ENCODE measurements around the gene PADI1. TPM values are rescaled to one million over a fixed set of nuclear protein-coding genes. Genes with fewer than 3 reads are reported as not detected.

PADI1 gene
- total RNA-seq, 1 donor from 2014 or later, result 1.5 TPM

DNA sequence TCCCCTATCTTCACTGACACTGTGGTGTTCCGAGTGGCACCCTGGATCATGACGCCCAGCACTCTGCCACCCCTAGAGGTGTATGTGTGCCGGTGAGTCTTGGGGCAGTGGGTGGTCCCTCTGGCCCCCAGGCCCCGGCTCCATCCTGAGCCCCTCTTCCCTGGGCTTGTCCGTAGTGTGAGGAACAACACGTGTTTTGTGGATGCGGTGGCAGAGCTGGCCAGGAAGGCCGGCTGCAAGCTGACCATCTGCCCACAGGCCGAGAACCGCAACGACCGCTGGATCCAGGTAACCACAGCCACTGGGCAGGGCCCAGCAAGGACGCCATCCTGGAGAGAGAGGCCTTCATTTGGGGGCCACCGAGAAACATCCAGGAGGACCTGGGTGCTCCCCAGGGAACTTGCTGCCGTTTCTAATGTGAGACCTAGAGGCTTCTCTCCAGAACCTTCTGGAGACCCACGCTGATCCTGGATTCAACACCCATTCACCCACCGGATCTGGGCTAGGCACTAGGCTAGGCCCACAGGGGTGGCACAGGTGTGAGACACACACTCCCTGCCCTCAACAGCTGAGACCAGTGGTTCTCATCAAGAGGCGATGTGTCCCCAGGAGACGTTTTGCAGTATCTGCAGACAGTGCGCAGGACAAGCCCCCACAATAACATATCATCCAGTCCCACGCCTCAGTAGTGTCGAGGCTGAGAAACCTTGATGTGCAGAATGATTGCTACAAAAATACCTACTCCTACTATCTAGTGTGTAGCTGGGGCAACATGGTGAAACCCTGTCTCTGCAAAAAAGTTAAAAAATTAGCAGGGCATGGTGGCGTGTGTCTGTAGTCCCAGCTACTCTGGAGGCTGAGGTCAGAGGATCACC lies 66.2 kb downstream of the PADI1 start:
- DNase-seq (ENCODE audit: low read depth), result no peak

- DNase-seq (ENCODE audit: low read depth), result no peak
These were observed 67.1 kb downstream of the PADI1 start for GRCh38 chr1:17272066-17272465.

DNA sequence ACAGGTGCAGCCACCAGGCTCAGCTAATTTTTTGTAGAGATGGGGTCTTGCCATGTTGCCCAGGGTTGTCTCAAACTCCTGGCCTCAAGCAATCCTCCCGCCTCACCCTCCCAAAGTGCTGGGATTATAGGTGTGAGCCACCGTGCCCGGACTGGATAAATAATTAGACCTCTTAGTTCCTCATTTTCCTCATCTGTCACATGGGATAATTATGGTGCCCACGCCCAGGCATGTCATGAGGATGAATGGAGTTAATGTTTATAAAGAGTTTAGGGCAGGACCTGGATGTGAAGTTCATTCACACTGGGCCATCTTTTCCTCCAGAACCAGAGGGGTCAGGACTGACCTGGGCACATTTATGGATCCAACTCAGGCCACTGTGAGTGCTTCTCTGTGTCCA lies 67.7 kb downstream of the PADI1 start:
- DNase-seq (ENCODE audit: low read depth), result no peak

GRCh38 chr1:17273096-17273495 lies 68.2 kb downstream of the PADI1 start:
- no peak for DNase-seq (ENCODE audit: low read depth)

- no peak for DNase-seq (ENCODE audit: low read depth)
These were observed 69.5 kb downstream of the PADI1 start for GRCh38 chr1:17274186-17275170.

DNA sequence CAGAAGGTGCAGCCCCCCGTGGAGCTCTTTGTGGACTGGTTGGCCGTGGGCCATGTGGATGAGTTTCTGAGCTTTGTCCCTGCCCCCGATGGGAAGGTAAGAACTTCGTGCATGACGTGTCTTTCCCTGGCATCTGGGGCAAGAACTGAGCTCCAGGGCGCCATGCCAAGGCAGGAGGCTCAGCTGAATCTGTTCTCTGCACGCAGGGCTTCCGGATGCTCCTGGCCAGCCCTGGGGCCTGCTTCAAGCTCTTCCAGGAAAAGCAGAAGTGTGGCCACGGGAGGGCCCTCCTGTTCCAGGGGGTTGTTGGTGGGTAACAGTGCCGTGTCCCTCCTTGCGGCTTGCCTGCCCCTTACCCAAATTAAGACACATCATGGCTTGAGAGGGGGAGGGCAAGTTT lies 71.6 kb downstream of the PADI1 start:
- peak; percentile 61 for DNase-seq (ENCODE audit: low read depth)

DNA sequence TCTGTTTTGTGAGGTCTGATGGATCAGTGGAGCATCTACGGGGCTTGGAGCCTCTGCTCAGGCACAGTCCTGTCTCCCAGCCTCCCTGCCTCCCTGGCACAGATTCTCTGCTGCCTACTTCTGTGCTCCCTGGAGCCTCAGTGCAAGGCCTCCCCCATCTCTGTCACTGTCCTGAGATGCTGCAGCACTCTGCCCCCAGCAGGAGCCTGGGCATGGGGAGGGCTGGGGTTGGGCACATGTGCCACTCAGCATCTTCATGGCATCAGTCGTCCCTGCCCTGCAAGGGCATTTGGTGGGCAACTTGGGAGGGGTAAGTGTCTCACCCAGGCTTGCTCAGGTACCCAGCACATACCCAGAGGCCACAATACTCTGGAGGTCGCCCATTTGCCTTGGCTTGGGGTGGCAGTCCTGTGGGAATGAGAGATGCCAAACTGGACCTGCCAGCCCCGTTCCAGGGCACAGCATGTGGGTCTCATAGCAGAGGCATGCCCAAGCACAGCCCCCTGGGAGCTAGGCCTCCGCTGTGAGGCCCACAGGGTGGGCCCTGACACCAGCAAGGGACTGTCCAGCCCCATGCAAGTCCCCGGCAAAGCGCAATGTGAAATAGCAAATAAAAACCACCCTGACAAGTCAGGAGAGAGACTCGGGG lies 72.7 kb downstream of the PADI1 start:
- no peak for DNase-seq (ENCODE audit: low read depth)

- no peak for DNase-seq (ENCODE audit: low read depth)
These were observed 74.3 kb downstream of the PADI1 start for GRCh38 chr1:17278996-17279830.

- DNase-seq (ENCODE audit: low read depth), result no peak
These were observed 75.5 kb downstream of the PADI1 start for GRCh38 chr1:17280436-17280835.

DNA sequence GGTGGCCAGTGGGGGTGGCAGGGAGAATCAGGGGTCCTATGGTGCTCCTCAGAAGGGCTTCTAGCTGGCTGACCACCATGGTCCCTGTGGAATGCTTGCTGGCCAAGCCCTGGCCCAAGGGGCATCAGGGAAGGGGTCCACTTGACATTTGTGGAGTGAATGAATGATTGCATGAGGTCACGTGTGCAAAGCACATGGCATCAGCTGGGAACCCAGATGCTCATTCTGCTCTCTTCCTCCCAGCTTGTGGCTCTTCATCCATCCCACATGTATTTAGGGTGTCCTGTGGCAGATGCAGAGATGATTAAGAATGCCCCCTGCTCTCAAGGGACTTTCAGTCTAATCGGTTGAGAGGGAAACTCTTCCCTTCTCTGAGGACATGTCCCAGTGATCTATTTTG lies 76.0 kb downstream of the PADI1 start:
- no peak for DNase-seq (ENCODE audit: low read depth)

GRCh38 chr1:17281775-17282181 lies 76.8 kb downstream of the PADI1 start:
- DNase-seq (ENCODE audit: low read depth), result no peak

- DNase-seq (ENCODE audit: low read depth), result no peak
These were observed 77.9 kb downstream of the PADI1 start for GRCh38 chr1:17282836-17283235.

- DNase-seq (ENCODE audit: low read depth), result no peak
These were observed 81.7 kb downstream of the PADI1 start for GRCh38 chr1:17286646-17287045.

DNA sequence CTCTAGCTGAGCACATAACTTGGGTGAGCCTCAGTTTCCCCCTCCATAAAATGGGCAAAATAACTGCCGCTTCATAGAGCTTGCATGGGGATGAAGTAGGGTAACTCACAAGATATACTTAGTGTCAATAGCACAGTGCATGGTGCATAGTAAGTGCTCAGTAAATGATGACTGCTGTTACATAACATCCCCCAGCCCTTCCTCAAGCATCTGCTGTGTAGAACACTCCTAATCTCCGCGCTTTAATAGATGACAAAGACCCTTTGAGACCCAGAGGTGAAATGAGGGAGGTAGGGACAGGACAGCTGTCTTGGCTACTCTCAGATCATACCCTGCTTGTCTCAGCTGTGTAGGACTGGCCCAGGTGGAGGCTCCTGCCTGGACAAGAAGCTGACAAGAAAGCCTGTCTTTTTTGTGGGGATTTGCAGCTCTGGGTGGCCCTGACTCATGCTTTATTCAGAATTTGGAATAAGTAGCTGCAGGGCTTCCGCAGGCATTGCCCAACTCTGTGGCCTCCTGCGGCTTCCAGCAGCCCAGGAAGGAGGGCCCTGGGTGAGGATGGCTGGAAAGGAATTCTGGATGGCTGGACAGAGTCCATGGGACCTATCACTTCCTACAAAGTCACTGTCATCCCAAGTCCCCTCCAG lies 82.3 kb downstream of the PADI1 start:
- peak; percentile 84 for DNase-seq (ENCODE audit: low read depth)

DNA sequence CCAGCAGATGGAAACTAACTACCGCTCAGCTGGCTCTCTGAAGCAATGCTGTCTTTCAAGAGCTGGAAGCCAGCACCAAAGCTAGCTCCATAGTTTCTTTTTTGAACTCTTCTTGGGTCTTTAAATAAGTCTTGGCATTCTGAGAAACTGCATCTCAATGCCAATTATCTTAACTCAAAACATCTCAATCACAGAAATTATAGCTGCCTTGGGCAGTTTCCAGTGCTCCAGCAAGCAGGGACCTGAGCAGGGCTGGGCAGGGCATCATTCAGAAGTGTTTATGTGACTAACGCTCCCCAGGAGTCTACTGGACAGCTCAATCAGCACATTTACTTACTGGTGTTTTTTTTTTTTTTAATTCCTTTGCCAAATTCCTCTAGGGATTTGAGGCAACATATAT lies 84.8 kb downstream of the PADI1 start:
- peak; percentile 45 for DNase-seq (ENCODE audit: low read depth)

- DNase-seq (ENCODE audit: low read depth), result no peak
These were observed 85.6 kb downstream of the PADI1 start for GRCh38 chr1:17290553-17290952.

GRCh38 chr1:17292299-17293160 lies 87.6 kb downstream of the PADI1 start:
- peak; percentile 13 for DNase-seq (ENCODE audit: low read depth)

- DNase-seq (ENCODE audit: low read depth), result no peak
These were observed 88.9 kb downstream of the PADI1 start for GRCh38 chr1:17293681-17294425.

- DNase-seq (ENCODE audit: low read depth), result no peak
These were observed 90.4 kb downstream of the PADI1 start for GRCh38 chr1:17295292-17295691.

All from renal cortical epithelial cell (primary cell).